T-helper 22 cell (primary cell): Measurements from ENCODE around the gene SF3B3.
"Not testable (repeated sequence)": the region's sequence is repeated elsewhere in the genome, so short reads cannot be mapped to it uniquely, and the experiment has no call there.

Experiments used
- DNase-seq: peaks from one replicate; pipeline ENCODE4 v3.0.0-alpha.2; 2020; ENCODE audit warnings: low read depth

SF3B3 gene

GRCh38 chr16:70568601-70569237, 45.1 kb downstream of the SF3B3 start:
- DNase-seq = no peak

- DNase-seq = no peak
Measured at GRCh38 chr16:70569752-70570151, 46.1 kb downstream of the SF3B3 start.

- no peak for DNase-seq
Measured at GRCh38 chr16:70570967-70571570, 47.5 kb downstream of the SF3B3 start.

- no peak for DNase-seq
Measured at GRCh38 chr16:70571623-70572022, 48.0 kb downstream of the SF3B3 start.

GRCh38 chr16:70572050-70572925, 48.7 kb downstream of the SF3B3 start:
- no peak for DNase-seq

GRCh38 chr16:70572926-70573270, 49.3 kb downstream of the SF3B3 start:
- no peak for DNase-seq

- DNase-seq = no peak
Measured at GRCh38 chr16:70573451-70574121, 50.0 kb downstream of the SF3B3 start.

- DNase-seq = no peak
Measured at GRCh38 chr16:70574595-70575271, 51.1 kb downstream of the SF3B3 start.

- DNase-seq = no peak
Measured at GRCh38 chr16:70575376-70575775, 51.8 kb downstream of the SF3B3 start.

GRCh38 chr16:70576431-70577255, 53.0 kb downstream of the SF3B3 start:
- DNase-seq = no peak

- no peak for DNase-seq
Measured at GRCh38 chr16:70577256-70577698, 53.7 kb downstream of the SF3B3 start.

- no peak for DNase-seq
Measured at GRCh38 chr16:70578035-70578434, 54.4 kb downstream of the SF3B3 start.

- DNase-seq = no peak
Measured at GRCh38 chr16:70579248-70579647, 55.6 kb downstream of the SF3B3 start.

- DNase-seq = no peak
Measured at GRCh38 chr16:70579648-70580630, 56.3 kb downstream of the SF3B3 start.

- no peak for DNase-seq
Measured at GRCh38 chr16:70582280-70582978, 58.8 kb downstream of the SF3B3 start.

GRCh38 chr16:70586731-70587130, 63.1 kb downstream of the SF3B3 start:
- DNase-seq = no peak

- DNase-seq = no peak
Measured at GRCh38 chr16:70588565-70588964, 64.9 kb downstream of the SF3B3 start.

- not testable (repeated sequence) for DNase-seq
Measured at GRCh38 chr16:70589416-70589815, 65.8 kb downstream of the SF3B3 start.

GRCh38 chr16:70589998-70590471, 66.4 kb downstream of the SF3B3 start:
- DNase-seq = no peak
